ENCODE data around the gene ZCCHC3.

ZCCHC3 gene

GRCh38 chr20:271069-271468 is 26.3 kb upstream of the ZCCHC3 start:
- TF ChIP-seq CTCF (IDR thresholded peaks at IDR 0.05), result no peak
- Histone ChIP-seq H3K36me3 (no peaks in the 10 kb centered on the region), H3K27ac (no peak overlapping the region), H3K4me3 (ENCODE audit: low read depth in 1 of 2, low read length in 1 of 2) (no peak overlapping the region), H3K4me1 (ENCODE audit: control insufficient read depth in 1 of 2, insufficient read depth in 1 of 2, low read depth in 1 of 2, low read length in 1 of 2) (peaks cover 7 to 10% of the 10 kb centered on the region in 2 experiments), H3K9me3 (no peaks in the 10 kb centered on the region), H3K27me3 (peaks cover 7% of the 10 kb centered on the region)

GRCh38 chr20:271528-271927 is 25.8 kb upstream of the ZCCHC3 start:
- H3K27me3 ChIP-seq, result peaks cover 2% of the 10 kb centered on the region
- no peak for TF ChIP-seq CTCF (IDR thresholded peaks at IDR 0.05)
- no peaks in the 10 kb centered on the region for H3K9me3 ChIP-seq
- peaks cover under 1% of the 10 kb centered on the region for H3K36me3 ChIP-seq
- H3K4me1 ChIP-seq (ENCODE audit: control insufficient read depth in 1 of 2, insufficient read depth in 1 of 2, low read depth in 1 of 2, low read length in 1 of 2), result peaks cover 7 to 8% of the 10 kb centered on the region in 2 experiments
- H3K27ac ChIP-seq, result no peak overlapping the region
- no peak overlapping the region for H3K4me3 ChIP-seq (ENCODE audit: low read depth in 1 of 2, low read length in 1 of 2)

GRCh38 chr20:272718-273117 is 24.7 kb upstream of the ZCCHC3 start:
- H3K9me3 ChIP-seq, result no peaks in the 10 kb centered on the region
- H3K36me3 ChIP-seq, result peaks cover 6% of the 10 kb centered on the region
- no peaks in the 10 kb centered on the region for H3K27me3 ChIP-seq
- H3K4me3 ChIP-seq (ENCODE audit: low read depth in 1 of 2, low read length in 1 of 2), result no peak overlapping the region
- no peak for TF ChIP-seq CTCF (IDR thresholded peaks at IDR 0.05)
- H3K27ac ChIP-seq, result no peak overlapping the region
- H3K4me1 ChIP-seq (ENCODE audit: control insufficient read depth in 1 of 2, insufficient read depth in 1 of 2, low read depth in 1 of 2, low read length in 1 of 2), result no peaks in the 10 kb centered on the region

GRCh38 chr20:273884-274283 is 23.5 kb upstream of the ZCCHC3 start:
- no peak overlapping the region for H3K27ac ChIP-seq
- no peaks in the 10 kb centered on the region for H3K27me3 ChIP-seq
- no peak overlapping the region for H3K4me3 ChIP-seq (ENCODE audit: low read depth in 1 of 2, low read length in 1 of 2)
- H3K9me3 ChIP-seq, result no peaks in the 10 kb centered on the region
- TF ChIP-seq CTCF (IDR thresholded peaks at IDR 0.05), result no peak
- peaks cover 6% of the 10 kb centered on the region for H3K36me3 ChIP-seq
- no peaks in the 10 kb centered on the region for H3K4me1 ChIP-seq (ENCODE audit: control insufficient read depth in 1 of 2, insufficient read depth in 1 of 2, low read depth in 1 of 2, low read length in 1 of 2)

GRCh38 chr20:275791-276190 is 21.6 kb upstream of the ZCCHC3 start:
- no peaks in the 10 kb centered on the region for H3K27me3 ChIP-seq
- no peaks in the 10 kb centered on the region for H3K4me1 ChIP-seq (ENCODE audit: control insufficient read depth in 1 of 2, insufficient read depth in 1 of 2, low read depth in 1 of 2, low read length in 1 of 2)
- no peaks in the 10 kb centered on the region for H3K9me3 ChIP-seq
- peaks cover 6% of the 10 kb centered on the region for H3K36me3 ChIP-seq
- TF ChIP-seq CTCF (IDR thresholded peaks at IDR 0.05), result no peak
- H3K27ac ChIP-seq, result no peak overlapping the region
- H3K4me3 ChIP-seq (ENCODE audit: low read depth in 1 of 2, low read length in 1 of 2), result no peak overlapping the region
